ENCODE results near the gene EML1. TPM values are rescaled to one million over a fixed set of nuclear protein-coding genes. Genes with fewer than 3 reads are reported as not detected.

Gene EML1, protein sequence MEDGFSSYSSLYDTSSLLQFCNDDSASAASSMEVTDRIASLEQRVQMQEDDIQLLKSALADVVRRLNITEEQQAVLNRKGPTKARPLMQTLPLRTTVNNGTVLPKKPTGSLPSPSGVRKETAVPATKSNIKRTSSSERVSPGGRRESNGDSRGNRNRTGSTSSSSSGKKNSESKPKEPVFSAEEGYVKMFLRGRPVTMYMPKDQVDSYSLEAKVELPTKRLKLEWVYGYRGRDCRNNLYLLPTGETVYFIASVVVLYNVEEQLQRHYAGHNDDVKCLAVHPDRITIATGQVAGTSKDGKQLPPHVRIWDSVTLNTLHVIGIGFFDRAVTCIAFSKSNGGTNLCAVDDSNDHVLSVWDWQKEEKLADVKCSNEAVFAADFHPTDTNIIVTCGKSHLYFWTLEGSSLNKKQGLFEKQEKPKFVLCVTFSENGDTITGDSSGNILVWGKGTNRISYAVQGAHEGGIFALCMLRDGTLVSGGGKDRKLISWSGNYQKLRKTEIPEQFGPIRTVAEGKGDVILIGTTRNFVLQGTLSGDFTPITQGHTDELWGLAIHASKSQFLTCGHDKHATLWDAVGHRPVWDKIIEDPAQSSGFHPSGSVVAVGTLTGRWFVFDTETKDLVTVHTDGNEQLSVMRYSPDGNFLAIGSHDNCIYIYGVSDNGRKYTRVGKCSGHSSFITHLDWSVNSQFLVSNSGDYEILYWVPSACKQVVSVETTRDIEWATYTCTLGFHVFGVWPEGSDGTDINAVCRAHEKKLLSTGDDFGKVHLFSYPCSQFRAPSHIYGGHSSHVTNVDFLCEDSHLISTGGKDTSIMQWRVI
- 1 to 10 TPM; 3.1 to 4.4 TPM for polyA plus RNA-seq

DNA sequence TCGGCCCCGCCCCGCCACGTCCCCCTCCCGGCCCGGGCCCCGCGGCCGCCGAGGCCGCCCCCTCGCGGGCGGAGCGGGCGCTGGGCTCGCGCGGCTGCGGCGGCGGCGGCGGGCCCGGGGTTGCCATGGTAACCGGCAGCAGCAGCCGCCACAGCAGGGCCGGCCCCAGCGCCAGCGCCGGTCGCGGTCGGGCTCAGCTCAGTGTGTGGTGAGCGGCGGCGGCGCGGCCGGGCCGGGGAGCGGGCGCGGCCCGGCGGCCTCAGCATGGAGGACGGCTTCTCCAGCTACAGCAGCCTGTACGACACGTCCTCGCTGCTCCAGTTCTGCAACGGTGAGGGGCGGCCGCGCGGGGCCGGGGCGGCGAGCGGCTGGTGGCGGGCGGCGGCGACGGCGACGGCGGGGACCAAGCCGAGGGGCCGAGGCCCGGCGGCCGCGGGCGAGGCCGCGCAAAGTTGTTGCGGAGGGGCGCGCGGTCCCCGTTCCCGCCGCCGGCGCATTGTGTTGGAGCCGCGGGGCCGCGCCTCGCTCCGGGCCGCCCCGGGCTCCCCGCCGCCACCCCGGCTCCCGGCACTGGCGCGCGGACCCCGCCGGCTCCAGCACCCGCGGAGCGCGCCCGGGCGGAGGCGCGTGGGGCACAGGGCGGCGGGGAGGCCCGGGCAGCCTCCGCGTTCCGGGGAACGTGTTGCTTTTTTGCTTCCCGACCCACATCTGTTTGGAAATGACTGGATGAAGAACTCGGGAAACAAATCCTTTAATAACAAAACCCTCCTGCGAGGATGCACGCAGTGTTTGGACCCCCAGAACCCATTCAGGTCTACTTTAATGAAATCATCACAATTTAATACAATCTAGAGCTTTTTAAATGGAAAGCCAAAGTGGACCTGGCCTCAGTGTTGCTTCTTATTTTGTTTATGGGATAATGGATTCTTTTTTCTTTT is at the start of gene EML1:
EML1 (plus strand) TSS at position 201 of the 938 bp plus-strand sequence; CDS start at position 265, 64 bp downstream.
- H3K27ac ChIP-seq (ENCODE audit: low read depth in 2 of 2, low read length in 1 of 2): peak within 1 kb of the TSS; percentile 74 to 82
- peak within 1 kb of the TSS; percentile 60 to 82 for H3K4me3 ChIP-seq (ENCODE audit: low read depth in 1 of 2, low read length in 2 of 2)
- no peaks in the 10 kb centered on the region for H3K36me3 ChIP-seq (ENCODE audit: control insufficient read depth in 2 of 2, insufficient read depth in 2 of 2, low read length in 1 of 2)
- H3K4me1 ChIP-seq (ENCODE audit: control insufficient read depth in 2 of 2, insufficient read depth in 2 of 2, low read length in 1 of 2): peaks cover 0 to 4% of the 10 kb centered on the region in 2 donors
- 0 to 1% methylated on average over 77 to 121 of the region's 121 CpGs for whole genome bisulfite sequencing, 2 donors
- no peaks in the 10 kb centered on the region for H3K9me3 ChIP-seq (ENCODE audit: control insufficient read depth in 2 of 2, insufficient read depth in 1 of 2, low read depth in 1 of 2, low read length in 1 of 2)
- H3K27me3 ChIP-seq (ENCODE audit: control insufficient read depth in 1 of 2, insufficient read depth in 2 of 2, low read length in 2 of 2): no peaks in the 10 kb centered on the region

DNA sequence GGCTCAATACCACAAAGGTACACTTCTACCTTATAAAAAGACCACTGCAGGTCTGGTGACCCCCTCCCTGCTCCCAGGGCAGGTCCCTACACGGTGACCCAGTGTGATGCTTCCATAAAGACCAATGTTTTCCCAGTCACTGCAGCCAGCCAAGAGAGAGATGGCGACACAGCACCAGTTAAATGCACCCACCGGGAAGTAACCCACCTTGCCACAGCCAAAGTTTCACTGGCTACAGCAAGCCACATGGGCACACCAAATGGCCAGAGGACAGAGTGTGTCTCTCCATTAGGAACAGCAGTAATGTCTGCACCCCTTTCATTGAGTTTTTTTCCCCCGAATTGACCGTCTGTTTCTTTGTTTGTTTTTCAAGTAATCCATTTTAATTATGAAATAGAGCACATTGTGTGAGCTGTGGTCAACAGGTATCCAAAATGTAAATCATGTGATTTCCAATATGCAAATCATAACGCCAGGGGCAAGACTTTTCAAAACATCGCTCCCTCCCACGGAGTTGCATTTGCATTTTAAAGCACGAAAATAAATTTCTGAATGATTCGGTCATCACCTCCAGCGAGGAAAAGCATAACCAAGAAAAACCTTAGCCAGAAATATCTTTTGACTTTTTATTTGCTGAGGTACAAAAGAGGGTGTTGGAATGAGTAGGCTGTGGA is 48.9 kb upstream of the EML1 start:
- Histone ChIP-seq H3K4me1 (ENCODE audit: control insufficient read depth in 2 of 2, insufficient read depth in 2 of 2, low read length in 1 of 2) (peaks cover 4 to 6% of the 10 kb centered on the region in 2 donors), H3K27ac (ENCODE audit: low read depth in 2 of 2, low read length in 1 of 2) (peak overlapping the region; percentile 14 to 51), H3K4me3 (ENCODE audit: low read depth in 1 of 2, low read length in 2 of 2) (no peak overlapping the region), H3K9me3 (ENCODE audit: control insufficient read depth in 2 of 2, insufficient read depth in 1 of 2, low read depth in 1 of 2, low read length in 1 of 2) (no peaks in the 10 kb centered on the region), H3K27me3 (ENCODE audit: control insufficient read depth in 1 of 2, insufficient read depth in 2 of 2, low read length in 2 of 2) (no peaks in the 10 kb centered on the region), H3K36me3 (ENCODE audit: control insufficient read depth in 2 of 2, insufficient read depth in 2 of 2, low read length in 1 of 2) (no peaks in the 10 kb centered on the region)
- WGBS, 2 donors: 44 to 51% methylated on average over 11 of the region's 11 CpGs

DNA sequence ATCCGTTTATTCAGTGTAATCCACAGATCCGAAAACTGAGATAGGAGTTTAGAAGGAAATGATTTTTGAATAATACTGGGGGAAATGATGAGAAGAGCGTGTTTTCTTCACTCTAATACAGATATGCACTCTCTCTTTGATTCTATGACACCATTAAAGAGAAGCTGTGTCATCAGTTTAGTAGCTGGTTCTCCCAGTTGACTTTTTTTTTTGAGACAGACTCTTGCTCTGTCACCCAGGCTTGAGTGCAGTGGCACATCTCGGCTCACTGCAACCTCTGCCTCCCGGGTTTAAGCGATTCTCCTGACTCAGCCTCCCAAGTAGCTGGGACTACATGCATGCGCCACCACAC is 48.4 kb upstream of the EML1 start:
- Histone ChIP-seq H3K4me3 (ENCODE audit: low read depth in 1 of 2, low read length in 2 of 2) (no peak overlapping the region), H3K9me3 (ENCODE audit: control insufficient read depth in 2 of 2, insufficient read depth in 1 of 2, low read depth in 1 of 2, low read length in 1 of 2) (no peaks in the 10 kb centered on the region), H3K27me3 (ENCODE audit: control insufficient read depth in 1 of 2, insufficient read depth in 2 of 2, low read length in 2 of 2) (no peaks in the 10 kb centered on the region), H3K4me1 (ENCODE audit: control insufficient read depth in 2 of 2, insufficient read depth in 2 of 2, low read length in 1 of 2) (peaks cover 4 to 5% of the 10 kb centered on the region in 2 donors), H3K36me3 (ENCODE audit: control insufficient read depth in 2 of 2, insufficient read depth in 2 of 2, low read length in 1 of 2) (no peaks in the 10 kb centered on the region), H3K27ac (ENCODE audit: low read depth in 2 of 2, low read length in 1 of 2) (peak overlapping the region in 1 of 2 donors; percentile 14)
- WGBS, 2 donors: 56 to 59% methylated on average over 7 of the region's 7 CpGs

DNA sequence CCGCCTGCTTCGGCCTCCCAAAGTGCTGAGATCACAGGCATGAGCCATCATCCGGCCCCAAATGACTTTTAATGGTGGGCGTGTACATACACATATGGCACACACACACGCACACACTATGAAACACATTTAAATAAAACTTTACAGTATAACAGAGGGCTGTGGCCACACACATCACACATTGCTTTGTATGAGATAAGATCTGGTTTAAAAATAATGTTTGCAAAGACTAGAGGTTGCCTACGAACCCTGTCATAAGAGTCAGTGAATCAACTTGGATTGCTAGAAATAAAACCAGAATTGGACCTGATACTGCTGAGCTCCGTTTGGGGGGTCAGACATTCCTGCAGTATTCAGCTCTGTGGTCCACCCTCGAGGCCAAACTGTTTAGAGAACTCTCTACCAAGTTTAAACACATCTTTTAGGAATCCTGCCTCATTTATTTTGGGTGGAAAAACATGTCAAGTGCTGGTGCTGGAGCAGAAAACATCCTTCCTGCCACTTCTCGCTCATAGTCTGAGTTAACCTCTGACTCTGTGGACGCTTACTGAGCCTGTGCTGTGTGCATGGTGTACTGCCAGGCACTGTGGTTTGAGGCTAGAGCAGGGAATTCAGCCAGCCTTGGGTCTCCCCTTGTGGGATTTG is 47.8 kb upstream of the EML1 start:
- Histone ChIP-seq H3K9me3 (ENCODE audit: control insufficient read depth in 2 of 2, insufficient read depth in 1 of 2, low read depth in 1 of 2, low read length in 1 of 2) (no peaks in the 10 kb centered on the region), H3K4me1 (ENCODE audit: control insufficient read depth in 2 of 2, insufficient read depth in 2 of 2, low read length in 1 of 2) (peaks cover 4 to 5% of the 10 kb centered on the region in 2 donors), H3K4me3 (ENCODE audit: low read depth in 1 of 2, low read length in 2 of 2) (no peak overlapping the region), H3K36me3 (ENCODE audit: control insufficient read depth in 2 of 2, insufficient read depth in 2 of 2, low read length in 1 of 2) (no peaks in the 10 kb centered on the region), H3K27ac (ENCODE audit: low read depth in 2 of 2, low read length in 1 of 2) (peak overlapping the region; percentile 65 to 82), H3K27me3 (ENCODE audit: control insufficient read depth in 1 of 2, insufficient read depth in 2 of 2, low read length in 2 of 2) (no peaks in the 10 kb centered on the region)
- 50 to 59% methylated on average over 10 of the region's 10 CpGs for WGBS, 2 donors

DNA sequence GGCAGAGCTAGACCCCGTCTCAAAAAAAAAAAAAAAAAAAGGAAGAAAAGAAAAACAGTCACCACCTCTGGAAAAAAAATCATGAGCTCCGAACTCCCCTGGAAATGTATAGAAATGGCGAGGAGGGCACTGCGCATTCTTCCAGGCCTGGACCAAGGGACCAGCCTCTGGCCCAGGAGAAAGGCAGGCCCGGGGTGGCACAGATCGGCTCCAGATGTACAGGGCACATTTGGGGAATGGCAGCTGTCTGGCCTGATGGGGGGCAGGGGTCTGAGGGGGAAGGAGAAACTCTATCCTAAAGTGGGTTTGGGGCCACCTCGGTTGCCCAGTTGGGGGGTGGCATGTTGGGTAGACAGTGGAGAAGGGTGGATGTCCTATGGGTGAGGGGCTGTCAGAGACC is 46.0 kb upstream of the EML1 start:
- H3K27ac ChIP-seq (ENCODE audit: low read depth in 2 of 2, low read length in 1 of 2): peak overlapping the region; percentile 72 to 81

DNA sequence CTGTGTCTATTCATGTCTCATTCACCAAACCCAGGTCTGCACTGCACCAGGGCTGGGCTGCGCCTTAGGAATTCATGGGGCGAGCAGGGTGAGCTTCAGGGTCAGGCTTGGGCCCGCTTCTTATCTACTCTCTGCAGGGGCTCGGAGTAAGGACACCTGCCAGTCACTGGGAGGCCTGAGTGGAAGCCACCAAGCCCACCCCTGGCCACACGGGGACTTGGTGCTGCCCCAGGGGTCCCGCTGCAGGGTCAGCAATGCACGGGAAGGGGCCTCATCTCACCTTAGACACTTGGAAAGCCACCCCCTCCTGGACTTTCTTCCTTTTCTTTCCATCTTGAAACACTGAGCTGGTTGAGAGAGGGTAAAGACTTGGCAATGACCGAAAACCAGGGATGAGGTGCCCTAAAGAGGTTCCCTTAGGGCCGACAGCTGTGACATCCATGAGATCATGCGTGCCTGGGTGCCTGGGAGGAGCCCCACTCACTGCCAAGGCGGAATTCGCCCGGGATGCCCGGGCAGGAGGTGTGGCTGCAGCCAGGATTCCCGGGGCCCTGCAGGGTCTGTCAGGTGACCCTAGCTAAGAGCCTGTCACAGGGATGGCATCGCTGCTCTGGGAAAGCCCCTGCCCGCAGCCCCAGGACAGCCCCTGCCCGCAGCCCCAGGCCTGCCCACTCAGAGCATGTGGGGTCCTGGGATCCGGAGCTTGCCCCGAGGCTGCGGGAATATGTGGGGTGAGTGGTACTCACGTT is 45.5 kb upstream of the EML1 start:
- H3K9me3 ChIP-seq (ENCODE audit: control insufficient read depth in 2 of 2, insufficient read depth in 1 of 2, low read depth in 1 of 2, low read length in 1 of 2): no peaks in the 10 kb centered on the region
- H3K4me1 ChIP-seq (ENCODE audit: control insufficient read depth in 2 of 2, insufficient read depth in 2 of 2, low read length in 1 of 2): peaks cover 6 to 7% of the 10 kb centered on the region in 2 donors
- no peak overlapping the region for H3K4me3 ChIP-seq (ENCODE audit: low read depth in 1 of 2, low read length in 2 of 2)
- H3K36me3 ChIP-seq (ENCODE audit: control insufficient read depth in 2 of 2, insufficient read depth in 2 of 2, low read length in 1 of 2): no peaks in the 10 kb centered on the region
- H3K27ac ChIP-seq (ENCODE audit: low read depth in 2 of 2, low read length in 1 of 2): peak overlapping the region; percentile 72 to 81
- H3K27me3 ChIP-seq (ENCODE audit: control insufficient read depth in 1 of 2, insufficient read depth in 2 of 2, low read length in 2 of 2): no peaks in the 10 kb centered on the region
- WGBS, 2 donors: 72 to 79% methylated on average over 22 of the region's 22 CpGs

More for the DNA sequence above, 46.0 kb upstream of the EML1 start:
- H3K27me3 ChIP-seq (ENCODE audit: control insufficient read depth in 1 of 2, insufficient read depth in 2 of 2, low read length in 2 of 2): no peaks in the 10 kb centered on the region
- WGBS, 2 donors: 83 to 88% methylated on average over 6 of the region's 7 CpGs
- no peaks in the 10 kb centered on the region for H3K36me3 ChIP-seq (ENCODE audit: control insufficient read depth in 2 of 2, insufficient read depth in 2 of 2, low read length in 1 of 2)
- peaks cover 4 to 5% of the 10 kb centered on the region in 2 donors for H3K4me1 ChIP-seq (ENCODE audit: control insufficient read depth in 2 of 2, insufficient read depth in 2 of 2, low read length in 1 of 2)
- no peaks in the 10 kb centered on the region for H3K9me3 ChIP-seq (ENCODE audit: control insufficient read depth in 2 of 2, insufficient read depth in 1 of 2, low read depth in 1 of 2, low read length in 1 of 2)
- no peak overlapping the region for H3K4me3 ChIP-seq (ENCODE audit: low read depth in 1 of 2, low read length in 2 of 2)

DNA sequence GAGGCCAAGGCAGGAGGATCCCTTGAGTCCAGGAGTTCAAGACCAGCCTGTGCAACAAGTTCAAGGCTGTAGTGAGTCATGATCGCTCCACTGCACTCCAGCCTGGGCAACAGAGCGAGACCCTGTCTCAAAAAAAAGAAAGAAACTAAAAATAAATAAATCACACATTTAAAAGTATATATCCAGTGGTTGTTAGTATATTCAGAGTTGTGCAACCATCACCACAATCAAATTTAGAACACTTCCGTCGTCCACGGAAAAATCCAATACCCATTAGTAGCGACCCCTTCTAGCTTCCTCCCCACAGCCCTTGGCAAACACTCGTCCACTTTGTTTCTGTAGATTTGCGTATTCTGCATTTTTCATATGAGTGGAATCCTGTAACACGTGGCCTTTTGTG is 44.7 kb upstream of the EML1 start:
- Histone ChIP-seq H3K27me3 (ENCODE audit: control insufficient read depth in 1 of 2, insufficient read depth in 2 of 2, low read length in 2 of 2) (no peaks in the 10 kb centered on the region), H3K4me3 (ENCODE audit: low read depth in 1 of 2, low read length in 2 of 2) (no peak overlapping the region), H3K9me3 (ENCODE audit: control insufficient read depth in 2 of 2, insufficient read depth in 1 of 2, low read depth in 1 of 2, low read length in 1 of 2) (no peaks in the 10 kb centered on the region), H3K4me1 (ENCODE audit: control insufficient read depth in 2 of 2, insufficient read depth in 2 of 2, low read length in 1 of 2) (peaks cover 6 to 14% of the 10 kb centered on the region in 2 donors), H3K27ac (ENCODE audit: low read depth in 2 of 2, low read length in 1 of 2) (no peak overlapping the region), H3K36me3 (ENCODE audit: control insufficient read depth in 2 of 2, insufficient read depth in 2 of 2, low read length in 1 of 2) (no peaks in the 10 kb centered on the region)
- WGBS, 2 donors: 75 to 76% methylated on average over 9 of the region's 9 CpGs

DNA sequence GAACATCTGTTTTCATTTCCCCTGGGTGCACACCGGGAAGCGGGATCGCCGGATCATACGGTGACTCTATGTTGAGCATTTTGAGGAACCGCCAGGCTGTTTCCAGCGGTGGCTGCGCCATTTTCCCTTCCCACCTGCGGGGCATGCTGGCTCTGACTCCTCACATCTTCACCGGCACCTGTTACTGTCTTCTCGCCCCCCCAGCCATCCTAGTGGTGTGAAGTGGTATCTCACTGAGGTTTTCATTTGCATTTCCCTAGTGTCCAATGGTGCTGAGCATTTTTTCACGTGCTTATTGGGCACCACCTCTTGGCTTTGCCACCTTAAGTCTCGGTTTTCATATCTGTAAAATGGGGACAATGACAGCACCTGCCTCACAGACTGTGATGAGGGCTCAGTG is 44.1 kb upstream of the EML1 start:
- H3K36me3 ChIP-seq (ENCODE audit: control insufficient read depth in 2 of 2, insufficient read depth in 2 of 2, low read length in 1 of 2): no peaks in the 10 kb centered on the region
- no peaks in the 10 kb centered on the region for H3K9me3 ChIP-seq (ENCODE audit: control insufficient read depth in 2 of 2, insufficient read depth in 1 of 2, low read depth in 1 of 2, low read length in 1 of 2)
- H3K4me1 ChIP-seq (ENCODE audit: control insufficient read depth in 2 of 2, insufficient read depth in 2 of 2, low read length in 1 of 2): peaks cover 7 to 14% of the 10 kb centered on the region in 2 donors
- H3K4me3 ChIP-seq (ENCODE audit: low read depth in 1 of 2, low read length in 2 of 2): no peak overlapping the region
- H3K27me3 ChIP-seq (ENCODE audit: control insufficient read depth in 1 of 2, insufficient read depth in 2 of 2, low read length in 2 of 2): no peaks in the 10 kb centered on the region
- 74 to 79% methylated on average over 13 of the region's 13 CpGs for WGBS, 2 donors
- peak overlapping the region in 1 of 2 donors; percentile 13 for H3K27ac ChIP-seq (ENCODE audit: low read depth in 2 of 2, low read length in 1 of 2)
